B cell (primary cell): ENCODE results near the gene RSPH6A. TPM values are rescaled to one million over a fixed set of nuclear protein-coding genes. Genes with fewer than 3 reads are reported as not detected.
A peak's percentile ranks its signal among the peaks of the same experiment; 100 is the strongest.

ENCODE experiments used
- ATAC-seq: fragments of 200-7000 bp; cut with Tn5 transposase; one replicate; pipeline ENCODE4 v1.10.0; 2021; ENCODE audit warnings: low read depth, mild to moderate bottlenecking, moderate number of reproducible peaks, moderate library complexity
- CTCF ChIA-PET: fragments of 350-600 bp; sonication (Branson Sonifier 250); formaldehyde crosslinking; loops from one replicate; lab custom pipeline; 2021; ENCODE audit warnings: antibody characterized with exemption, inconsistent platforms; lab: Charles Lee
- POLR2A ChIA-PET: fragments of 350-600 bp; sonication (Branson Sonifier 250); formaldehyde crosslinking; loops from one replicate; lab custom pipeline; 2021; ENCODE audit warnings: antibody characterized with exemption; lab: Charles Lee
- DNase-seq: peaks from one replicate; pipeline ENCODE4 v3.0.0; 2013
- H2AFZ ChIP-seq: 2 replicates; pipeline ENCODE4 v1.6.1; 2012; ENCODE audit warnings: mild to moderate bottlenecking, low read depth, low read length; ENCODE audit not compliant: insufficient read depth, poor library complexity, severe bottlenecking
- H3K27ac ChIP-seq, 2 donors: 1 replicate in 1 of 2; 2 replicates in 1 of 2; pipeline ENCODE4 v1.5.1; 2012 to 2013; ENCODE audit warnings: low read length in 2 of 2, mild to moderate bottlenecking in 2 of 2, moderate library complexity in 1 of 2
- H3K27me3 ChIP-seq, 4 experiments: fragments of 200-600 bp in 1 of 4; sonication (generic) in 1 of 4; replicated peaks in 1 of 4; 1 replicate in 2 of 4; 2 replicates in 2 of 4; pipeline versions ENCODE4 v1.6.1 to v1.7.0; 2013 to 2016; ENCODE audit warnings: low read length in 3 of 4, mild to moderate bottlenecking in 2 of 4, mixed read lengths in 1 of 4, moderate library complexity in 1 of 4; ENCODE audit not compliant: insufficient read depth in 4 of 4, control insufficient read depth in 3 of 4; ENCODE audit errors: control extremely low read depth in 1 of 4
- H3K36me3 ChIP-seq, 2 experiments: replicated peaks in 1 of 2; 1 replicate in 1 of 2; 2 replicates in 1 of 2; pipeline versions ENCODE4 v1.6.1 to v1.7.1; 2013; ENCODE audit warnings: low read length in 1 of 2; ENCODE audit not compliant: insufficient read depth in 2 of 2, control insufficient read depth in 1 of 2; ENCODE audit errors: control extremely low read depth in 1 of 2, extremely low read depth in 1 of 2
- H3K4me1 ChIP-seq, 2 donors: fragments of 200-600 bp in 1 of 2; sonication (generic) in 1 of 2; 1 replicate in 1 of 2; 2 replicates in 1 of 2; pipeline versions ENCODE4 v1.5.1 to v1.6.1; 2013 to 2017; ENCODE audit warnings: low read length in 2 of 2; ENCODE audit not compliant: control insufficient read depth in 2 of 2, insufficient read depth in 2 of 2
- H3K4me2 ChIP-seq: replicated peaks from 2 replicates; pipeline ENCODE3; 2012; ENCODE audit warnings: mild to moderate bottlenecking, low read depth, low read length; ENCODE audit not compliant: poor library complexity, severe bottlenecking
- H3K4me3 ChIP-seq, 5 experiments: fragments of 200-600 bp in 1 of 5; sonication (generic) in 1 of 5; 1 replicate in 3 of 5; 2 replicates in 2 of 5; pipeline versions ENCODE4 v1.5.1 to v1.7.0; 2011 to 2016; ENCODE audit warnings: low read length in 4 of 5, mild to moderate bottlenecking in 4 of 5, low read depth in 2 of 5, control low read depth in 1 of 5, moderate library complexity in 1 of 5; ENCODE audit not compliant: insufficient read depth in 1 of 5; ENCODE audit errors: control extremely low read depth in 1 of 5, extremely low read depth in 1 of 5
- H3K79me2 ChIP-seq: fragments of 200-600 bp; sonication (generic); one replicate; pipeline ENCODE4 v1.6.0; 2016; ENCODE audit warnings: low read length; ENCODE audit not compliant: control insufficient read depth, insufficient read depth
- H3K9ac ChIP-seq: fragments of 200-600 bp; sonication (generic); 2 replicates; pipeline ENCODE4 v1.6.1; 2017; ENCODE audit warnings: mild to moderate bottlenecking, low read length, moderate library complexity
- H3K9me3 ChIP-seq, 3 donors: one replicate each; pipeline versions ENCODE4 v1.6.1 to v1.7.1; 2013; ENCODE audit warnings: low read length in 2 of 3; ENCODE audit not compliant: control insufficient read depth in 2 of 3, insufficient read depth in 1 of 3; ENCODE audit errors: control extremely low read depth in 1 of 3
- H4K20me1 ChIP-seq: 2 replicates; pipeline ENCODE4 v1.6.0; 2012; ENCODE audit warnings: mild to moderate bottlenecking, low read length; ENCODE audit not compliant: insufficient read depth, control insufficient read depth, poor library complexity, severe bottlenecking
- H3K27ac Mint-ChIP-seq: one replicate; pipeline ENCODE4 v1.8.0; 2021; ENCODE audit warnings: mixed read lengths
- H3K27me3 Mint-ChIP-seq: one replicate; pipeline ENCODE4 v1.8.0; 2021; ENCODE audit warnings: mixed read lengths
- H3K4me1 Mint-ChIP-seq: one replicate; pipeline ENCODE4 v1.8.0; 2021; ENCODE audit warnings: mixed read lengths
- H3K4me3 Mint-ChIP-seq: one replicate; pipeline ENCODE4 v1.8.0; 2021; ENCODE audit warnings: mixed read lengths
- H3K9me3 Mint-ChIP-seq: one replicate; pipeline ENCODE4 v1.8.0; 2022; ENCODE audit warnings: mixed read lengths; ENCODE audit not compliant: insufficient read depth
- CTCF ChIP-seq: fragments of 200-600 bp; IDR thresholded peaks from one replicate; pipeline ENCODE4 v1.8.0; 2022; ENCODE audit warnings: antibody characterized with exemption, mild to moderate bottlenecking
- EZH2 ChIP-seq: IDR thresholded peaks from 2 replicates; pipeline ENCODE4 v1.6.1; 2012; ENCODE audit warnings: borderline replicate concordance, low read depth, mild to moderate bottlenecking, moderate library complexity, low read length; ENCODE audit not compliant: insufficient read depth, poor library complexity, severe bottlenecking
- WGBS: methylation state at CpG from one replicate; pipeline ENCODE4 v1.1.5; 2013; ENCODE audit warnings: missing lambda C conversion rate; ENCODE audit not compliant: insufficient coverage; 5-methylcytosine and 5-hydroxymethylcytosine counted together
- intact Hi-C: fragments of 100-400 bp; cut with micrococcal nuclease; formaldehyde crosslinking; loops from one replicate; pipeline ENCODE4 v1.10.0; 2022
- polyA plus RNA-seq: library from polyadenylated mRNA; depleted of rRNA; stranded (reverse); fragments of >200 nt; gene quantifications from 2 replicates; pipeline ENCODE4 v1.2.3, GENCODE V29; 2012
- total RNA-seq, 2 donors: library from RNA; stranded (reverse); fragments of 120-200 nt in 1 of 2; gene quantifications; 1 replicate in 1 of 2; 2 replicates in 1 of 2; pipeline versions ENCODE4 v1.2.3 to v1.2.4, GENCODE V29; 2013 to 2022

Gene RSPH6A
- total and polyA plus RNA-seq, 2 donors (not counting 1 experiment from before 2014, with no cell fraction given) = 0.03 to 0.62 TPM

GRCh38 chr19:45852145-45852750 is 37.1 kb upstream of the RSPH6A start:
- ATAC-seq (no peak), DNase-seq (no peak)
- intact Hi-C loops = no loop called here
- no peak overlapping the region for H2AFZ ChIP-seq
- no peaks in the 10 kb centered on the region for H3K27me3 ChIP-seq
- Mint-ChIP-seq H3K4me3 (no peak overlapping the region), H3K9me3 (no peaks in the 10 kb centered on the region), H3K27ac (no peak overlapping the region), H3K4me1 (no peaks in the 10 kb centered on the region), H3K27me3 (no peaks in the 10 kb centered on the region)
- no peak overlapping the region for H3K4me3 ChIP-seq
- TF ChIP-seq CTCF = no peak
- 97% methylated on average over 6 of the region's 10 CpGs for WGBS
- ChIA-PET POLR2A (no interaction called here), CTCF (no interaction called here)
- no peak overlapping the region for H3K27ac ChIP-seq
- no peaks in the 10 kb centered on the region for H3K9me3 ChIP-seq
- H3K4me2 ChIP-seq = no peak overlapping the region
- peaks cover 63% of the 10 kb centered on the region for H3K79me2 ChIP-seq
- peaks cover 11 to 62% of the 10 kb centered on the region in 2 experiments for H3K36me3 ChIP-seq
- no peaks in the 10 kb centered on the region for H3K4me1 ChIP-seq
- H3K9ac ChIP-seq = no peak overlapping the region
- peaks cover 38% of the 10 kb centered on the region for H4K20me1 ChIP-seq

GRCh38 chr19:45848922-45849321 is 33.8 kb upstream of the RSPH6A start:
- peaks cover 13 to 82% of the 10 kb centered on the region in 2 experiments for H3K36me3 ChIP-seq
- H2AFZ ChIP-seq = no peak overlapping the region
- H3K9ac ChIP-seq = no peak overlapping the region
- H3K4me3 ChIP-seq = no peak overlapping the region
- TF ChIP-seq CTCF (peak; percentile 17), EZH2 (no peak)
- no peaks in the 10 kb centered on the region for H3K27me3 ChIP-seq
- no peaks in the 10 kb centered on the region for H3K9me3 Mint-ChIP-seq
- ChIA-PET CTCF (interaction anchor here (1.3 kb wide), 1 partner anchor 50 kb away, joined by 4 read pairs; no protein-coding TSS in a partner anchor), POLR2A (no interaction called here)
- no peak overlapping the region for H3K27ac Mint-ChIP-seq
- intact Hi-C loops = no loop called here
- no peak overlapping the region for H3K4me2 ChIP-seq
- 100% methylated on average over 1 of the region's 4 CpGs for WGBS
- no peak overlapping the region for H3K4me3 Mint-ChIP-seq
- DNase-seq (no peak), ATAC-seq (no peak)
- H3K79me2 ChIP-seq = peaks cover 45% of the 10 kb centered on the region
- no peaks in the 10 kb centered on the region for H3K4me1 Mint-ChIP-seq
- no peaks in the 10 kb centered on the region for H3K9me3 ChIP-seq
- H4K20me1 ChIP-seq = peaks cover 8% of the 10 kb centered on the region
- no peak overlapping the region for H3K27ac ChIP-seq
- no peaks in the 10 kb centered on the region for H3K27me3 Mint-ChIP-seq
- H3K4me1 ChIP-seq = no peaks in the 10 kb centered on the region
